ENCODE results near the gene PEX5. TPM values are rescaled to one million over a fixed set of nuclear protein-coding genes. Genes with fewer than 3 reads are reported as not detected.

The PEX5 gene
- total and polyA plus RNA-seq, 2 of the 8 experiments (the other 6 are each of a cell fraction or from before 2014, with no cell fraction given): 16.8 to 50.5 TPM

- Histone ChIP-seq H2BK20ac (ENCODE audit: low read length) (no peak overlapping the region), H2AFZ (ENCODE audit: low read length) (no peak overlapping the region), H2BK5ac (ENCODE audit: low read depth, low read length) (no peak overlapping the region), H2AK5ac (ENCODE audit: low read depth, low read length) (no peak overlapping the region), H3K79me2 (ENCODE audit: control insufficient read depth in 1 of 2, insufficient read depth in 2 of 2, low read length in 2 of 2) (peaks cover 0 to 11% of the 10 kb centered on the region in 2 experiments; a peak in 1 of 4 replicates), H4K8ac (ENCODE audit: extremely low read depth, insufficient read depth, low read length) (no peak overlapping the region), H3K79me1 (ENCODE audit: low read depth, low read length) (no peaks in the 10 kb centered on the region; the same call in 1 of the 2 replicates), H3K14ac (ENCODE audit: insufficient read length) (no peak overlapping the region), H3K4me2 (ENCODE audit: insufficient read depth in 1 of 2, low read depth in 2 of 2, low read length in 2 of 2) (no peak overlapping the region), H3K4me3 (ENCODE audit: extremely low read depth in 1 of 4, insufficient read depth in 2 of 4, low read depth in 3 of 4, low read length in 4 of 4) (no peak overlapping the region), H2BK120ac (replicated peaks; ENCODE audit: low read depth, low read length) (no peak overlapping the region), H3K9me3 (ENCODE audit: insufficient read depth in 2 of 2, low read depth in 1 of 2, low read length in 1 of 2) (0 out of 4 replicates have a peak, but pooled peaks cover 0 to under 1% of the 10 kb centered on the region in 2 experiments), H3K4me1 (replicated peaks in 1 of 4; ENCODE audit: control insufficient read depth in 3 of 4, insufficient read depth in 4 of 4, low read length in 3 of 4) (peaks cover 0 to 9% (median 2%) of the 10 kb centered on the region in 4 experiments; a peak in 4 of 7 replicates), H3K4ac (replicated peaks; ENCODE audit: insufficient read length, low read depth, low read length) (no peak overlapping the region), H3K56ac (replicated peaks; ENCODE audit: insufficient read length, low read depth, low read length) (no peak overlapping the region), H3K36me3 (ENCODE audit: control insufficient read depth in 2 of 4, insufficient read depth in 4 of 4, low read length in 3 of 4) (peaks cover 2 to 44% (median 7%) of the 10 kb centered on the region in 4 experiments; a peak in 6 of 8 replicates), H3K27me3 (replicated peaks in 1 of 4; ENCODE audit: control insufficient read depth in 3 of 4, extremely low read depth in 1 of 4, insufficient read depth in 3 of 4, low read length in 3 of 4) (no peaks in the 10 kb centered on the region), H3K27ac (ENCODE audit: low read depth, low read length) (no peak overlapping the region), H3K23me2 (ENCODE audit: low read depth, low read length) (peaks cover 8% of the 10 kb centered on the region), H2BK12ac (ENCODE audit: low read depth, low read length) (no peak overlapping the region), H2BK15ac (ENCODE audit: low read length) (no peak overlapping the region), H4K91ac (replicated peaks; ENCODE audit: insufficient read length, low read length) (no peak overlapping the region), H4K5ac (ENCODE audit: insufficient read length, low read depth, low read length) (no peak overlapping the region), H3K23ac (ENCODE audit: insufficient read length) (no peak overlapping the region), H4K20me1 (replicated peaks in 1 of 2; ENCODE audit: control insufficient read depth in 1 of 2, insufficient read depth in 2 of 2, low read length in 2 of 2) (no peaks in the 10 kb centered on the region), H3K18ac (ENCODE audit: extremely low read depth, low read length) (no peak overlapping the region), H3K9ac (replicated peaks in 1 of 4; ENCODE audit: extremely low read depth in 1 of 4, low read depth in 3 of 4, low read length in 3 of 4) (no peak overlapping the region)
- 93% methylated on average over 2 of the region's 2 CpGs; no CpG with 5 or more reads in 1 of the 2 experiments for WGBS, 2 experiments (ENCODE audit: extremely low coverage in 1 of 2, insufficient coverage in 1 of 2, insufficient read length in 1 of 2, insufficient replicate concordance in 2 of 2, low coverage in 1 of 2, low lambda C conversion rate in 2 of 2, missing lambda C conversion rate in 1 of 2)
- no peak for TF ChIP-seq POLR2AphosphoS5 (IDR thresholded peaks at IDR 0.05; ENCODE audit: low read depth, low read length)
- CTCF ChIA-PET (ENCODE audit: partially characterized antibody): interaction anchor here (0.6 to 1.0 kb wide), 2 partner anchors 63 to 473 kb away, joined by 3 read pairs; partner anchors contain the start of gene CLSTN3
- POLR2A ChIA-PET (ENCODE audit: partially characterized antibody): interaction anchor here (1.4 kb wide), 1 partner anchor 10 kb away, joined by 6 read pairs; no protein-coding TSS in a partner anchor
- no peak for DNase-seq (ENCODE audit: low read depth in 1 of 2, low spot score in 2 of 2)
- FAIRE-seq: no peak
Observed at GRCh38 chr12:7193674-7194073, 4.2 kb downstream of the PEX5 start.
